Endothelial cell of umbilical vein (primary cell): ENCODE measurements around the gene PIGW. TPM values are rescaled to one million over a fixed set of nuclear protein-coding genes. Genes with fewer than 3 reads are reported as not detected.

Experiments
- BruUV-seq: library from RNA; stranded (reverse); fragments of 400-500 nt; replicated peaks from 2 replicates; lab custom pipeline; 2021; lab: Mats Ljungman, UMichigan
- CTCF ChIA-PET: fragments of 300-600, 350-600 bp; sonication (Branson Sonifier 250); formaldehyde crosslinking; loops from one replicate; lab custom pipeline; 2021; ENCODE audit warnings: antibody characterized with exemption, inconsistent platforms; lab: Charles Lee
- POLR2A ChIA-PET: fragments of 300-600, 350-600 bp; sonication (Branson Sonifier 250); formaldehyde crosslinking; loops from one replicate; lab custom pipeline; 2021; ENCODE audit warnings: antibody characterized with exemption, inconsistent platforms; lab: Charles Lee
- DNase-seq: peaks from one replicate; pipeline ENCODE4 v3.0.0-alpha.2; 2011; ENCODE audit warnings: low read depth, low spot score
- FAIRE-seq: peaks from 2 replicates; lab custom pipeline; 2011; peaks lifted over from hg19 to GRCh38; lab: Jason Lieb, UNC
- H2AFZ ChIP-seq: 2 replicates; pipeline ENCODE4 v1.6.0; 2012; ENCODE audit warnings: low read depth, low read length, control low read depth, inconsistent platforms
- H3K27ac ChIP-seq: 2 replicates; pipeline ENCODE4 v1.5.1; 2011; ENCODE audit warnings: low read depth, mild to moderate bottlenecking, control low read depth, low read length, moderate library complexity; ENCODE audit not compliant: insufficient read depth
- H3K27me3 ChIP-seq, 2 experiments: 2 replicates each; pipeline versions ENCODE4 v1.6.0 to v1.6.1; 2011; ENCODE audit warnings: low read length in 2 of 2, mixed read lengths in 1 of 2; ENCODE audit not compliant: control insufficient read depth in 2 of 2, insufficient read depth in 2 of 2
- H3K36me3 ChIP-seq, 2 experiments: 2 replicates in 1 of 2; 3 replicates in 1 of 2; pipeline ENCODE4 v1.5.1; 2011; ENCODE audit warnings: low read length in 2 of 2, mild to moderate bottlenecking in 1 of 2, moderate library complexity in 1 of 2; ENCODE audit not compliant: control insufficient read depth in 2 of 2, insufficient read depth in 2 of 2; ENCODE audit errors: extremely low read depth in 1 of 2
- H3K4me1 ChIP-seq: 3 replicates; pipeline ENCODE4 v1.5.1; 2011; ENCODE audit warnings: mild to moderate bottlenecking, low read length; ENCODE audit not compliant: control insufficient read depth, insufficient read depth; ENCODE audit errors: extremely low read depth
- H3K4me2 ChIP-seq: 2 replicates; pipeline ENCODE4 v1.6.1; 2011; ENCODE audit warnings: low read length, control low read depth, mixed read lengths; ENCODE audit not compliant: insufficient read depth
- H3K4me3 ChIP-seq, 3 experiments: fragments of 200-600 bp in 1 of 3; sonication (generic), shearing (Covaris generic) in 1 of 3; replicated peaks in 1 of 3; 2 replicates each; pipeline ENCODE4 v1.5.1; 2011 to 2016; ENCODE audit warnings: control low read depth in 3 of 3, low read length in 3 of 3, mild to moderate bottlenecking in 2 of 3, inconsistent platforms in 1 of 3, low read depth in 1 of 3, moderate library complexity in 1 of 3; ENCODE audit not compliant: insufficient read depth in 1 of 3
- H3K79me2 ChIP-seq: 2 replicates; pipeline ENCODE4 v1.6.0; 2012; ENCODE audit warnings: low read length, inconsistent platforms; ENCODE audit not compliant: control insufficient read depth, insufficient read depth
- H3K9ac ChIP-seq: replicated peaks from 2 replicates; pipeline ENCODE3; 2011; ENCODE audit warnings: low read length, control low read depth; ENCODE audit not compliant: insufficient read depth; ENCODE audit errors: extremely low read depth
- H3K9me1 ChIP-seq: replicated peaks from 3 replicates; pipeline ENCODE4 v1.6.0; 2011; ENCODE audit warnings: mild to moderate bottlenecking, low read length; ENCODE audit not compliant: control insufficient read depth, insufficient read depth; ENCODE audit errors: extremely low read depth
- H3K9me3 ChIP-seq: replicated peaks from 2 replicates; pipeline ENCODE4 v1.5.1; 2012; ENCODE audit warnings: low read length, inconsistent platforms; ENCODE audit not compliant: control insufficient read depth, insufficient read depth
- H4K20me1 ChIP-seq: replicated peaks from 2 replicates; pipeline ENCODE3; 2011; ENCODE audit warnings: mild to moderate bottlenecking, low read length; ENCODE audit not compliant: control insufficient read depth, insufficient read depth; ENCODE audit errors: extremely low read depth
- EZH2 ChIP-seq: IDR thresholded peaks from 2 replicates; pipeline ENCODE4 v1.6.1; 2012; ENCODE audit warnings: borderline replicate concordance, low read depth, mild to moderate bottlenecking, moderate library complexity, low read length, inconsistent platforms; ENCODE audit not compliant: severe bottlenecking
- FOS ChIP-seq: IDR thresholded peaks from 2 replicates; pipeline ENCODE4 v1.6.1; 2011; ENCODE audit warnings: mild to moderate bottlenecking, low read length, moderate library complexity, borderline replicate concordance; ENCODE audit not compliant: insufficient read depth
- GATA2 ChIP-seq: IDR thresholded peaks from 2 replicates; pipeline ENCODE4 v1.7.0; 2011; ENCODE audit warnings: low read depth, mild to moderate bottlenecking, moderate library complexity, mixed read lengths, low read length; ENCODE audit not compliant: insufficient read length, insufficient read depth
- JUN ChIP-seq: IDR thresholded peaks from 2 replicates; pipeline ENCODE4 v1.6.1; 2011; ENCODE audit warnings: borderline replicate concordance, low read depth; ENCODE audit not compliant: insufficient read length, insufficient read depth
- MYC ChIP-seq: IDR thresholded peaks from one replicate; pipeline ENCODE4 v1.6.1; 2011; ENCODE audit warnings: mild to moderate bottlenecking, low read depth, low read length
- POLR2A ChIP-seq: IDR thresholded peaks from 2 replicates; pipeline ENCODE4 v1.6.1; 2012; ENCODE audit warnings: low read depth, mild to moderate bottlenecking, control low read depth, low read length
- POLR2AphosphoS5 ChIP-seq: IDR thresholded peaks from 2 replicates; pipeline ENCODE4 v1.6.1; 2012; ENCODE audit warnings: low read depth, mild to moderate bottlenecking, control low read depth, low read length, moderate library complexity; ENCODE audit not compliant: insufficient read depth
- dilution Hi-C: fragments of 300-500 bp; cut with MboI; formaldehyde crosslinking; loops from one replicate; pipeline ENCODE4 v1.15.0; 2019; ENCODE audit warnings: low sequenced_read_pairs; ENCODE audit not compliant: extremely low pct_ligation_motif_present
- intact Hi-C: fragments of 100-400 bp; cut with micrococcal nuclease; formaldehyde crosslinking; loops from one replicate; pipeline ENCODE4 v1.10.0; 2022
- polyA plus RNA-seq, 4 experiments: library from polyadenylated mRNA; depleted of rRNA in 3 of 4; stranded (reverse) in 3 of 4; unstranded in 1 of 4; fragments of >200 nt; gene quantifications; 2 replicates each; pipeline versions ENCODE4 v1.2.1 to v1.2.3, GENCODE V29; 2011 to 2012; ENCODE audit warnings: missing spikeins in 1 of 4
- total RNA-seq: library from RNA; stranded (reverse); gene quantifications from 2 replicates; pipeline ENCODE4 v1.2.3, GENCODE V29; 2021

PIGW gene
- total and polyA plus RNA-seq, 2 donors (not counting 3 experiments of a cell fraction or from before 2014, with no cell fraction given) = 5.9 to 13.1 TPM

DNA sequence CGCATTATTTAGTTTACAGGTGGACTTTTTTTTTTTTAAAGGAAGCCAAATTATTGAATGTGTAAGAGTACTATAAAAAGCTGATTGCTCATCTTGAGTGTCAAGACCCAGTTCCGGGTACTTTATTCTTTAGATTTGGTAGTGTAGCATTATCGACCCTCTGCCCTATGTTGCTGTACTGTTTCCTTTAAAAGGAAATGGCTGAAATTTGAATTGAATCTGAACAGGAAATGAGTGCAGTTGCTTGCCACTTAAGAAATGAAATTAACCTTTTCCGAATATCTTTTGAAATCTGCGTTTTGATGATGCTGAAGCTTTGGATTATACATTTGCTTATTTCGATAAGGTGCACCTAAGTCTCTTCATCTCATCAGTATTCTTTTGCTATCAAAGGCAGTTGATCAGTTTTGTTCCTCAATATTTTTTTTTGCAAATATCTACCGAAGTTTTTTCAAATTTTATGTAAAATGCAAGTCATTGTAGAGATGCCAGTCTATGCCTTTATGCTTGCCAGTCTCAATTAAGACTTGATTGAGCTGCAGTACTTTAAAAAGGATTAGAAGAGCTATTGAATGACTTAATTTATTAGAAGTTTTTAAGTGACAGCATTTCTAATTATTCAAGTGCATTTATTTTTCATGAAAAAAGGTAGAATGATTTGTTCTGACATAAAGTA is 11.8 kb downstream of the PIGW start:
- dilution Hi-C loops = no loop called here
- peaks cover 20% of the 10 kb centered on the region for H3K4me1 ChIP-seq
- no peaks in the 10 kb centered on the region for H3K27me3 ChIP-seq
- no peak overlapping the region for H2AFZ ChIP-seq
- H3K27ac ChIP-seq = peak overlapping the region; percentile 59
- peak overlapping the region; percentile 11 to 99 (median 78) for H3K4me3 ChIP-seq
- H3K36me3 ChIP-seq = no peaks in the 10 kb centered on the region
- no TSS peak for BruUV-seq
- intact Hi-C loops = loop anchor here (5.0 kb wide), 1 partner anchor 811 kb away; no protein-coding TSS in a partner anchor
- CTCF ChIA-PET = interaction anchor here (4.2 kb wide), 1 partner anchor 11 kb away, joined by 31 read pairs; the partner anchor contains the start of genes MYO19 and PIGW
- peak; percentile 47 for TF ChIP-seq JUN
- TF ChIP-seq FOS = peak; percentile 47
- no peak for TF ChIP-seq EZH2
- no peak for TF ChIP-seq GATA2
- peak; percentile 67 for DNase-seq
- H3K9me3 ChIP-seq = no peaks in the 10 kb centered on the region
- H3K9ac ChIP-seq = peak overlapping the region; percentile 75
- H3K9me1 ChIP-seq = no peaks in the 10 kb centered on the region
- H3K79me2 ChIP-seq = peaks cover 64% of the 10 kb centered on the region
- POLR2A ChIA-PET = no interaction called here
- no peak for FAIRE-seq
- H4K20me1 ChIP-seq = peaks cover 12% of the 10 kb centered on the region
- peak overlapping the region; percentile 81 for H3K4me2 ChIP-seq

DNA sequence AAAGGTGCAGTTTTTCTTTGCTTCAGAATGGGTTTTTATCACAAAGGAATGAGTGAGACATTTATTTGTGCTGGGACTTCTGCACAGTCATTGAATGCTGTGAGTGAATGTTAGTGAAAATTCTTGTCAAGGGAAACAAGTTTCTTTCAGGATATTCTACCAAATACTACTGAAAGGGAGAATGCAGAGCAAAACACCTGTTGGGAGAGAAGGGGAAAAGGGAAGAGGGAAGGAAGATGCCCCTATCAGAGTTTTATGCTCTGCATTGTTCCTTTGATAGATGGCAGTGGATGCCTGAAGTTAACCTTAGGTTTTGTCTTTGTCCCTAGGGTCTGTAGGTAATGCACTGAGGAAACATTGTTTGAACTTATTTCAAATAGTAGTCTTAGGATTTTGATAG is 13.0 kb downstream of the PIGW start:
- H4K20me1 ChIP-seq = peaks cover 12% of the 10 kb centered on the region
- ChIA-PET CTCF (no interaction called here), POLR2A (no interaction called here)
- no peak overlapping the region for H2AFZ ChIP-seq
- H3K36me3 ChIP-seq = no peaks in the 10 kb centered on the region
- no peak overlapping the region for H3K27ac ChIP-seq
- H3K4me1 ChIP-seq = peaks cover 20% of the 10 kb centered on the region
- H3K4me3 ChIP-seq = no peak overlapping the region
- no peak overlapping the region for H3K9ac ChIP-seq
- H3K27me3 ChIP-seq = no peaks in the 10 kb centered on the region
- no TSS peak for BruUV-seq
- no peaks in the 10 kb centered on the region for H3K9me3 ChIP-seq
- peak overlapping the region; percentile 81 for H3K4me2 ChIP-seq
- no peak for TF ChIP-seq POLR2AphosphoS5
- no peak for TF ChIP-seq JUN
- TF ChIP-seq POLR2A = no peak
- no peak for TF ChIP-seq MYC
- intact Hi-C loops (loop anchor here (5.0 kb wide), 1 partner anchor 810 kb away; no protein-coding TSS in a partner anchor), dilution Hi-C loops (no loop called here)
- H3K9me1 ChIP-seq = no peaks in the 10 kb centered on the region
- peaks cover 77% of the 10 kb centered on the region for H3K79me2 ChIP-seq
- no peak for FAIRE-seq
- DNase-seq = no peak
